ENCODE data around the gene SIX5. TPM values are rescaled to one million over a fixed set of nuclear protein-coding genes. Genes with fewer than 3 reads are reported as not detected.

The SIX5 gene
- total RNA-seq, result 16.8 TPM
- long read RNA-seq, partial matches to known transcripts, result 1 of 12 reads
- long read RNA-seq, other reads (novel, unspliced or antisense), result 7 of 12 reads

DNA sequence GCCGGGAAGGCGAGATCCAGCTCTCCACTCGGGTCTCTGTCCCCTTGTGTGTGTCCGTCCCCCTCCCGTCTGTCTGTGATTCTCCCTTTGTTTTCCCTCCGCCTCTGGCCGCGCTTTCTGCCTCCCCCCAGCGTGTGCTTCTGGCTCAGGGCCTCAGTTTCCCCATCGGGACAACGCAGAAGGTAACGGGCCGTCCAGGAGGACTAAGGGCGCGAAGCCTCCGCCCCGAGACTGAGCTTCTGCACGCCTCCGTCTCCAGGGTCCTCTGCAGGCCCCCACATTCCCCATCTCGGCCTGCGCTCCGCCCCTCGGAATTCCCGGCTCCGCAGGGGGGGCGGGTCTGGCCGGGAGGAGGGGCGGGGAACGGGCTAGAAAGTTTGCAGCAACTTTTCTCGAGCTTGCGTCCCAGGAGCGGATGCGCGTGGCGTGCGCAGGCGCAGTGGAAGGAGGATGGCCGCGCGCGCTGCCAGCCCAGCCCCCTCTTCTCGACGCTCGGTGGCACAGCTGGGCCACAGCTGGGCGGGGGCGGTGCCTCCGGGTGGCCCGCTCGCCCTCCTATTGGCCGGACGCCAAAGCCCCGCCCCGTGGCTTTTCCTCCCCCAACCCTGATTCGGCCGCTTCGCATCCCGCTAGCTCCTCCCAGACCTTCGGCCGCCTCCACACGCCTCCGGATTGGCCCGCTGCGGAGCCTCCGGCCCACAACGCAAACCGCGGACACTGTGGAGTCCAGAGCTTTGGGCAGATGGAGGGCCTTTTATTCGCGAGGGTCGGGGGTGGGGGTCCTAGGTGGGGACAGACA, at the start of gene SIX5:
Gene SIX5, minus strand, starts transcription at position 269 of the 799 bp plus-strand sequence. CDS start 408 bp downstream, outside the sequence.
- intact Hi-C loops (cut with DNase I), result no loop called here
- H3K27ac ChIP-seq, result peak within 1 kb of the TSS; percentile 89
- no peaks in the 10 kb centered on the region for H3K9me3 ChIP-seq
- ATAC-seq (peak; percentile 78 to 87), DNase-seq (peak; percentile 97)
- H3K36me3 ChIP-seq, result peaks cover 10% of the 10 kb centered on the region
- H3K27me3 ChIP-seq (ENCODE audit: low read depth), result peaks cover 26% of the 10 kb centered on the region
- peak within 1 kb of the TSS; percentile 73 for H3K4me3 ChIP-seq
- TF ChIP-seq, protein P1, sequence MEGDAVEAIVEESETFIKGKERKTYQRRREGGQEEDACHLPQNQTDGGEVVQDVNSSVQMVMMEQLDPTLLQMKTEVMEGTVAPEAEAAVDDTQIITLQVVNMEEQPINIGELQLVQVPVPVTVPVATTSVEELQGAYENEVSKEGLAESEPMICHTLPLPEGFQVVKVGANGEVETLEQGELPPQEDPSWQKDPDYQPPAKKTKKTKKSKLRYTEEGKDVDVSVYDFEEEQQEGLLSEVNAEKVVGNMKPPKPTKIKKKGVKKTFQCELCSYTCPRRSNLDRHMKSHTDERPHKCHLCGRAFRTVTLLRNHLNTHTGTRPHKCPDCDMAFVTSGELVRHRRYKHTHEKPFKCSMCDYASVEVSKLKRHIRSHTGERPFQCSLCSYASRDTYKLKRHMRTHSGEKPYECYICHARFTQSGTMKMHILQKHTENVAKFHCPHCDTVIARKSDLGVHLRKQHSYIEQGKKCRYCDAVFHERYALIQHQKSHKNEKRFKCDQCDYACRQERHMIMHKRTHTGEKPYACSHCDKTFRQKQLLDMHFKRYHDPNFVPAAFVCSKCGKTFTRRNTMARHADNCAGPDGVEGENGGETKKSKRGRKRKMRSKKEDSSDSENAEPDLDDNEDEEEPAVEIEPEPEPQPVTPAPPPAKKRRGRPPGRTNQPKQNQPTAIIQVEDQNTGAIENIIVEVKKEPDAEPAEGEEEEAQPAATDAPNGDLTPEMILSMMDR (IDR thresholded peaks at IDR 0.05), result no peak
- H3K4me1 ChIP-seq, result peaks cover 41% of the 10 kb centered on the region

DNA sequence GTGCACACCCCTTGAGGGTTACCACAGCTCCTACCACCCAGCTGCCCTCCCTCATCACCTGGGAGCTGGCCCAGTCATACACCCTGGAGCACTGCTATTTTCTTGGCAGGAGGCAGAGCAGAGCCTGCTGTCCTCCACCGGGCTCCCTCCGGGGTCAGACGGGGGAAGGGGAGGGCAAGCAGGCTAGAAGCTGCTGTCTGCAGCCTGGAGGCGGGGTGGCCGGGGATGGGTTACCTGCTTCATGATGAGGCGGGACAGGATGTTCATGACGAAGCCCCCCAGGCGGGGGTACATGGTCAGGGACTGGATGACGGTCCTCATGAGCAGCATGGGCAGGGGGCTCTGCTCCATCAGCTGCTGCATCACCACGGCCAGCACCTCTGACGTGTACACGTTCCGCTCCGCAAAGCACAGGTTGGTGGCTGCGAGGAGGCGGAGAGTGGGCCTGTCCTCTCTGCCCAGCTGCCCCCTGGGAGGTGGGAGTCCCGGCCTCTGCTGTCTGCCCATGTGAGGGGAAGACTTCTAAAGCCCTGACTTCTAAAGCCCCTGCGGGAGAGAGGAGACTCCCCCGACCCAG, 48.8 kb upstream of the SIX5 start:
- intact Hi-C loops (cut with DNase I), result no loop called here
- Histone ChIP-seq H3K4me3 (no peak overlapping the region), H3K4me1 (peaks cover 8% of the 10 kb centered on the region), H3K36me3 (peaks cover 34% of the 10 kb centered on the region), H3K9me3 (no peaks in the 10 kb centered on the region), H3K27ac (no peak overlapping the region), H3K27me3 (ENCODE audit: low read depth) (no peaks in the 10 kb centered on the region)
- peak in 1 of 2 donors; percentile 11 for ATAC-seq
- TF ChIP-seq, protein P1 (IDR thresholded peaks at IDR 0.05), result no peak
- no peak for DNase-seq

DNA sequence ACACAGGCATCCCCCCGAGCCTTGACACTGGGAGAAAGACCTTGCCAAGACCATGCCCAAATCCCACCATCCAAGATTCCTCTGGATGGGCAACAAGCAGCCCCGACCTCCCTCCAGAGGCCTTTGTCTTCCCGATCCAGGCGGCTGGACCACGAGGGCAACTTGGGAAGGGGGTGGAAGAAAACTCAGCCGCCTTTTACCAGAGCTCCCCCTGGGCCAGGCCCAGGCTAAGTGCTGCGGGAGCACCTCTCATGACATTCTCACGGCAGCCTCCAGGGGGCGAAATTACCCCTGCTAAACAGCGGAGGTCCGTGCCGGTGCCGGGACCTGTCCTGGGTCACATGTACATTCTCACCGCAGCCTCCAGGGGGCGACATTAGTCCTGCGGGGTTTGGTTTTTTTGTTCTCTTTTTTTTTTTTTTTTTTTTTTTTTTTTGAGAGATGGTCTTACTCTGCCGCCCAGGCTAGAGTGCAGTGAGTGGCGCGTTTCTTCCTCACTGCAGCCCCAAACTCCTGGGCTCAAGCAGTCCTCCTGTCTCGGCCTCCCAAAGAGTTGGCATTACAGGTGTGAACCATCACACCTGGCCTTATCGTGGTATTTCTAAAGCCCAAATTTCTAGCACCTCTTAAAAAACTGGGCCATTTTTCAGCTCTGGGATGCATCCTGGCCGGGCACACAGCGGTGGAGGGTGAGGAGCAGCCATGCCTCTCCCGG, 48.1 kb upstream of the SIX5 start:
- no peaks in the 10 kb centered on the region for H3K27me3 ChIP-seq (ENCODE audit: low read depth)
- no peak overlapping the region for H3K27ac ChIP-seq
- ATAC-seq (peak; percentile 92 to 95), DNase-seq (peak; percentile 96)
- no peaks in the 10 kb centered on the region for H3K9me3 ChIP-seq
- no peak overlapping the region for H3K4me3 ChIP-seq
- peaks cover 8% of the 10 kb centered on the region for H3K4me1 ChIP-seq
- H3K36me3 ChIP-seq, result peaks cover 28% of the 10 kb centered on the region
- intact Hi-C loops (cut with DNase I), result no loop called here
- TF ChIP-seq, protein P1 (IDR thresholded peaks at IDR 0.05), result peak; percentile 99

DNA sequence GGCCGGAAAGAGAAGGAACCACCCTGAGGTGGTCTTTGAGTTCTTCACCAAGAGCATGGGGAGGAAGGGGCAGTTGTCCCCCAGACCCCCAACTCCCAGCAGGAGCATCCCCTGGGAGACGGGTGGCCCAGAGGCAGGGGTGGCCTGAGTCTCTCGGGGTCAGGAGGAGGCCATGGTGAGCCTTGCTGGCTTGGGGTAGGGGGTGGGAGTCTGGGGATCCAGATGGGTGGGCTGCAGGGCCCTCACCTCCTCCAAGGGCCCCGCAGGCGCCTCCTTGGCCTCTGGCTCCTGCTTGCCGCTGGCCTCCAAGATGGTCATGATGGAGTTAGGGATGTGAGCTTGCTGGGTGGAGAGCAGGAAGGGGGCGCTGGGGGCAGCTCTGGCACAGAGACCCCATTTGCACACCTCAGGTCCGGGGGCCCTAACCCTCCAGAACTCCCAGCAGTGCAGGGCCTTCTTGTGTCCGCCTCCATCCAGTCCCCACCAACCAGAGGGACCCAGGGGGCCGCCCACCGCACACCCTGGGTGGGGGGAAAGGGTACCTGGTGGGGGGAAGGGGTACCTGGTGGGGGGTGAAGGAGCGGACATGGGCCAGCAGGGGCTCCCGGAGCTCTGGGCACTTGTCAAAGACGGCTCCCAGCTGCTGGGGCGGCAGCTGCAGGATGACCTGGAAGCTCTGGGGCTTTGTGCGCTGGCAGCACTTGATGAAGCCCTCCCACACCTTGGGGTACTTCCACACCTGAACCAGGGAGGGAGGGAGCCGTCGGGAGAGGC, 47.4 kb upstream of the SIX5 start:
- intact Hi-C loops (cut with DNase I), result no loop called here
- Histone ChIP-seq H3K9me3 (no peaks in the 10 kb centered on the region), H3K27me3 (ENCODE audit: low read depth) (no peaks in the 10 kb centered on the region), H3K27ac (no peak overlapping the region), H3K4me3 (no peak overlapping the region), H3K36me3 (peaks cover 23% of the 10 kb centered on the region), H3K4me1 (peaks cover 8% of the 10 kb centered on the region)
- ATAC-seq (peak in 1 of 2 donors; percentile 4), DNase-seq (no peak)
- TF ChIP-seq, protein P1 (IDR thresholded peaks at IDR 0.05), result no peak

Data from lower lobe of right lung (tissue), 2 donors.